Hematopoietic multipotent progenitor cell treated with erythropoietin and hydrocortisone succinate and interleukin-3 and kit ligand, for 15 days (in vitro differentiated cells): ENCODE measurements around the gene BCR.

Experiments
- DNase-seq: peaks from one replicate; pipeline ENCODE4 v3.0.0-alpha.2; 2015; ENCODE audit warnings: low spot score

The BCR gene

DNA sequence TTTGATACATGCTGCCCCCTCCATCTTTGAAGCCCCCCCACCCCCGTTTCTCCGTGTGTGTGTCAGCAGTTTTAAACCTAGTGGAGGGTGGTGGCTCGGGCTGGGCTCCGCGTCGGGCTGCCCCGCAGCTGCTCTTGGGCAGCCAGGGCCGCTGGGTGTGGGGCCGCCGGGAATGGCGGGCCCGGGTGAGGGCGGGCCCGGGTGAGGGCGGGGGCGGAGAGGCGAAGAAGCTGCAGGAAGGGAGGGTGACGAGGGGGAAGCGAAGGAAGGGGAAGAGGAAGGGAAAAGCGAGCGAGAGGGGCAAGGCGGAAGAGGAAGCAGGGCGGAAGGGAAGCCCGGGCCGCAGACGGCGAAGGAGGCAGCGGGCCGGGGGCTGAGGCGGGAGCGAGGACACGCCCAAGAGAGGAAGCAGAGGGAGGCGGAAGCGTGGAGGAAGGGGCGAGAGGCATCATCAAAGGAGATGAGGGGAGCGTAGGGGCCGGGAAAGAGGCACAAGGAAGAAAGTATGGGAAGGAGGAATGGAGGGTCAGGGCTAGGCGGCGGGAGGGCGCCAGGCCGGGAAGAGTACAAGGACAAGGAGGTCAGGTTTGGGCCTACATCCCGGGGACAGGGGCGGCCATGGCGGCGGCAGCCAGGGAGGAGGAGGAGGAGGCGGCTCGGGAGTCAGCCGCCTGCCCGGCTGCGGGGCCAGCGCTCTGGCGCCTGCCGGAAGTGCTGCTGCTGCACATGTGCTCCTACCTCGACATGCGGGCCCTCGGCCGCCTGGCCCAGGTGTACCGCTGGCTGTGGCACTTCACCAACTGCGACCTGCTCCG lies 82.4 kb downstream of the BCR start:
- DNase-seq, result no peak

GRCh38 chr22:23263651-23264555 lies 83.6 kb downstream of the BCR start:
- DNase-seq, result no peak

DNA sequence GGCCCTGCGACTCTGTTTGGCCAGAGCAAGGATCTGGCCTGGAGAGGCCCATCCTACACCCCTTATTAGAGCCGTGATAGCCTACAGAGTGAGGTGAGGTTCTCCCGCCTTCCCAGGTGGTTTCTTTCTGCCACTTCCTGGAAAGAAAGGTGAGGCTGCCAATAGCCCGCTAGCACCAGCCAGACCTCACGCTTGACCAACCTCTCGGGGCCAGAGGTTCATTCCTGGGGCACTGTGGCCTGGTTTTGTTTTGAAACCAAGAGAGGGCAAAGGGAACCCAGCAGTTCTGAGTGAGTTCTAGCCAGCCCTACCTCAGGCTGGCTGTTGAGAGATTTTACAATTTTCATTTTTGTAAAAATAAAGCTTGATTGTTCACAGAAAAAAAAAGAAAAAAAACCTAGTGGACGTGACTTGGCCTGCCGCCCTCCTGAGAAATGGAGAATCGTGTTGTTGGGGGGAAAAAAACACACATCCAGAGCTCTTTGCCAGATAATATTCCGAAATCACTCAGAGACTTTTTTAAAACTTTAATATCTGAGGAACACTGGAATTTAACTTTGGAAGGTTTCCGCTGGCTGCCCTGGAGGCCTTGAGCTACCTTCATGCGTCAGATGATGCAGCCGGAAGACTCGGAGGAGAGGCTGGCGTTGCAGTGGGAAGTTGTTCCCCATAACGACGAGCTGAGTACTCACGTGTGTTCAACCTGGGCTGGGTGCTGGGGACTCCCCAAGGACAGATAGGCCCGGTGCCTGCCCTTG lies 84.5 kb downstream of the BCR start:
- DNase-seq, result no peak

DNA sequence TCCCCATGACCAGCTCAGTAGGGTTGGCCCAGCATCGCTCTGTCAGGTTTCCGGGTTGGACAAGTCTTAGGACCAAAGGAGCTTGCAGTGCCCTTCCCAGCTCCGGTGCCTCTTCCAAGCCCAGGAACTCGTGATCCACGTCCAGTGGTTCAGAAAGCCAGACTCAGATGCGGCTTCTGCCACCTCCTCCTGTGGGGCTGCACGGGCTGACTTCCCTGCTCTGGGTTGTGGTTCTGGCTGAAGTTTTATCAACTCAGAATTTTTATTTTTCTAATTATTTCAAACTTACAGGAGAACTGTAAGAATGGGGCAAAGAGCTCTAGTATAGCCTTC lies 85.0 kb downstream of the BCR start:
- DNase-seq, result no peak

GRCh38 chr22:23266780-23267179 lies 86.5 kb downstream of the BCR start:
- no peak for DNase-seq

- DNase-seq, result no peak
Measured at GRCh38 chr22:23267226-23268043, 87.1 kb downstream of the BCR start.

GRCh38 chr22:23268139-23268712 lies 87.9 kb downstream of the BCR start:
- no peak for DNase-seq

- no peak for DNase-seq
Measured at GRCh38 chr22:23268877-23269276, 88.6 kb downstream of the BCR start.

- DNase-seq, result no peak
Measured at GRCh38 chr22:23269441-23270211, 89.3 kb downstream of the BCR start.

- no peak for DNase-seq
Measured at GRCh38 chr22:23270212-23270733, 90.0 kb downstream of the BCR start.

- no peak for DNase-seq
Measured at GRCh38 chr22:23270798-23271596, 90.7 kb downstream of the BCR start.

DNA sequence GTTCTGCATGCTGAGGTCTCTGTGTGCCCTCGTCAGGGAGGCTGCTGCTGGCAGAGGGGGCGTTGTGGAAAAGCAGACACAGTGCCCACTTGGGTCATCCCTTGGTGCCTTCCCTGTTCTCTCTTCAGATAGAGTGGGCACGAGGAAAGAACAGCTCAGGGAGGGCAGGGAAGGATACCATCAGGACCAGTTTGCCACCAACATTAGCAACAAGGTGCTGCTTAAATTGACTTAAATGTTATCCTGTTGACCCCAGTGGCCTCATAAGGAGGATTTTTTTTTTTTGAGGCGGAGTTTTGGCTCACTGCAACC lies 91.2 kb downstream of the BCR start:
- DNase-seq, result no peak

GRCh38 chr22:23272371-23272770 lies 92.1 kb downstream of the BCR start:
- no peak for DNase-seq

- no peak for DNase-seq
Measured at GRCh38 chr22:23272834-23273233, 92.5 kb downstream of the BCR start.

- no peak for DNase-seq
Measured at GRCh38 chr22:23273445-23274145, 93.3 kb downstream of the BCR start.

DNA sequence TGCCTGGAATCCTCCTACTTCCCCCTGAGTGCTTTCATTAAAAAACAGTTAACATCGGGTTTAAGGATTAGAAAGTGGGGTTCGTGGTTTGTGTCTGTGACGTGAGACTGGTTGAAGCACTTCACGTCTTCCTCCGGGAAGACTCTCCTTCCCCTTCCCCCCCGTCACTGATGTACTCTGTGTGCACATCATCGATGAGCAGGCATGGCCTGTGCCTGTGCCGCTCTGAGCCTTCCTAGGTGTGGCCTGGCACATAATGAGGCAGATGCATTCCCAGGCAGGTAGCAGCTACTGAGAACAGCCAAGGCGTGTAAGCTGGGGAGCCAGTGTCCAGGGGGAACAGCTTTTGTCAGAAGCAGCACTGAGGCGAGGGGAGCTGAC lies 93.8 kb downstream of the BCR start:
- DNase-seq, result no peak

GRCh38 chr22:23274891-23275694 lies 94.8 kb downstream of the BCR start:
- no peak for DNase-seq

- DNase-seq, result no peak
Measured at GRCh38 chr22:23275751-23276150, 95.4 kb downstream of the BCR start.
